Astrocyte of the spinal cord (primary cell): Measurements from ENCODE around the gene APOBEC3A.

Experiments used
- DNase-seq: peaks from one replicate; pipeline ENCODE4 v3.0.0; 2011; ENCODE audit warnings: low read depth, low spot score
- H3K4me3 ChIP-seq: 2 replicates; pipeline ENCODE4 v1.5.1; 2011; ENCODE audit warnings: low read depth, mild to moderate bottlenecking, low read length, moderate library complexity
- CTCF ChIP-seq: IDR thresholded peaks from 2 replicates; pipeline ENCODE4 v1.5.1; 2012; ENCODE audit warnings: low read depth, mild to moderate bottlenecking, low read length, inconsistent platforms
- in situ Hi-C: cut with HindIII; loops from 2 replicates; pipeline ENCODE4 v1.10.0; 2017; ENCODE audit warnings: low sequenced_read_pairs

APOBEC3A gene

GRCh38 chr22:38923463-38924346, 33.7 kb upstream of the APOBEC3A start:
- peak; percentile 31 for TF ChIP-seq CTCF
- DNase-seq, result peak; percentile 88
- H3K4me3 ChIP-seq, result peak overlapping the region; percentile 26
- in situ Hi-C loops, result no loop called here

GRCh38 chr22:38924347-38924952, 33.0 kb upstream of the APOBEC3A start:
- peak overlapping the region; percentile 26 for H3K4me3 ChIP-seq
- no peak for TF ChIP-seq CTCF
- peak; percentile 94 for DNase-seq
- in situ Hi-C loops, result no loop called here

GRCh38 chr22:38925571-38926041, 31.8 kb upstream of the APOBEC3A start:
- DNase-seq, result peak; percentile 30
- H3K4me3 ChIP-seq, result no peak overlapping the region
- in situ Hi-C loops, result no loop called here
- no peak for TF ChIP-seq CTCF

GRCh38 chr22:38927033-38927781, 30.2 kb upstream of the APOBEC3A start:
- peak; percentile 46 for DNase-seq
- in situ Hi-C loops, result no loop called here
- H3K4me3 ChIP-seq, result peak overlapping the region; percentile 3
- peak; percentile 83 for TF ChIP-seq CTCF

- DNase-seq, result no peak
- in situ Hi-C loops, result no loop called here
- H3K4me3 ChIP-seq, result no peak overlapping the region
- no peak for TF ChIP-seq CTCF
Observed at GRCh38 chr22:38930512-38930911, 26.9 kb upstream of the APOBEC3A start.

- TF ChIP-seq CTCF, result no peak
- no peak for DNase-seq
- no peak overlapping the region for H3K4me3 ChIP-seq
- in situ Hi-C loops, result no loop called here
Observed at GRCh38 chr22:38935023-38935422, 22.4 kb upstream of the APOBEC3A start.
